ENCODE results near the gene CDKN2C.

CDKN2C gene

GRCh38 chr1:50966991-50967390, 3.1 kb upstream of the CDKN2C start:
- DNase-seq: no peak

DNA sequence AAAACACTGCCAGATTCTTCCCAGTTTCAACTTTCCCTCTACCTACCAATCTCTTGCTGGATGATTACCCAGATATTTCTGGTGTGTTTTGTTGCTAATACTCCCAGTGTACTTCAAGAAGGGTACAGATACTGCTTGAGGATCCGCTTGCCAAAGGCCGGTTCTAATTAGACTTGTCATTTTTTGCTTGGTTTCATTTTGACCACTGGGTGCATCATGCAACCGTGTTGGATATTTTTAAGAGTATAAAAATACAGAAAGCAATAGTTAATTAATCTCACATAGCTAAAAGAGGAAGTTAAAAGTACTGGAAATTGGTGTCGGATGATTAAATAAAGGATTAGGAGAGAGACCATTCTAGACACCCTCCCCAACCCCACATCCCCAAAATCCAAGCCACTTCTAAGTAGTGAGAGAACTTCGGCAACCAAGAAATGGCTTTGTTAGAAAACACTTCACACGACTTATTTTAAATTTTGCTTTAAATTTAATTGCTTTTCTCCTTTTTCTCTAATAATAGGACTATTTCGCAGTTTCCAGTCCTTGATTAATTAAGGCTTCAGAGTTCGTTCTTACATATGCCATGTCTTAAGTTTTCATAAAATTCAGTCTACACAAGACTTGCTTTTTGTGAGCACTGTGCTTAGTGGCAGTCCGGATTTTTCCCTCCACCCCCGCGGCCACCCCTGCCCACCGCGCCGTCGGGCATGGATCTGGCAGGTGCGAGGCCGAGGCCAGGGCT, 2.5 kb upstream of the CDKN2C start:
- DNase-seq: no peak

- no peak for DNase-seq
Observed at GRCh38 chr1:50968158-50968820, 1.8 kb upstream of the CDKN2C start.

DNA sequence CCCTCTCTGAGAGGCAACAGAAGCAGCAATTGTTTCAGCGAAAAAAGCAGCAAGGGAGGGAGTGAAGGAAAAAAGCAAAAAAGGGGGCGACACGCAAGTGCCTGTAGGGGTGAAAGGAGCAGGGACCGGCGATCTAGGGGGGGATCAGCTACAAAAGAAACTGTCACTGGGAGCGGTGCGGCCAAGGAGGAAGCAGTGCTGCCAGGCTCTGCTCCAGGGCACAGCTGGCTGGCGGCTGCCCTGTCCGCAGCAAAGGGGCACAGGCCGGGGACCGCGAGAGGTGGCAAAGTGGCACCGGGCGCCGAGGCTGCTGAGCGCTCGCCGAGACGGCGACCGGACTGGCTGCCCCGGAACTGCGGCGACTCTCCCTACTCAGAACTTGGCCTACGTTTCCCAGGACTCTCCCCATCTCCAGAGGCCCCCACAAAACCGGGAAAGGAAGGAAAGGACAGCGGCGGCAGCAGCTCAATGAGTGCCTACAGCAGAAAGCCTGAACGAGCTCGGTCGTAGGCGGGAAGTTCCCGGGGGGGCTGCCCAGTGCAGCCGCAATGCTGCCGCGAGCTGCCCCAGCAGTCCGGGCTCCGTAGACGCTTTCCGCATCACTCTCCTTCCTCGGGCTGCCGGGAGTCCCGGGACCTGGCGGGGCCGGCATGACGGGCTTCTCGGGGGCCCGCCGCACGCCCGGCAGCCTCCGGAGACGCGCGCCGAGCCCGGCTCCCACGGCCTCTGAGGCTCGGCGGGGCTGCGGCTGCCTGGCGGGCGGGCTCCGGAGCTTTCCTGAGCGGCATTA, 1.0 kb upstream of the CDKN2C start:
- DNase-seq: no peak

- DNase-seq: no peak
Observed at GRCh38 chr1:50970509-50970887, 453 bp downstream of the CDKN2C start.

DNA sequence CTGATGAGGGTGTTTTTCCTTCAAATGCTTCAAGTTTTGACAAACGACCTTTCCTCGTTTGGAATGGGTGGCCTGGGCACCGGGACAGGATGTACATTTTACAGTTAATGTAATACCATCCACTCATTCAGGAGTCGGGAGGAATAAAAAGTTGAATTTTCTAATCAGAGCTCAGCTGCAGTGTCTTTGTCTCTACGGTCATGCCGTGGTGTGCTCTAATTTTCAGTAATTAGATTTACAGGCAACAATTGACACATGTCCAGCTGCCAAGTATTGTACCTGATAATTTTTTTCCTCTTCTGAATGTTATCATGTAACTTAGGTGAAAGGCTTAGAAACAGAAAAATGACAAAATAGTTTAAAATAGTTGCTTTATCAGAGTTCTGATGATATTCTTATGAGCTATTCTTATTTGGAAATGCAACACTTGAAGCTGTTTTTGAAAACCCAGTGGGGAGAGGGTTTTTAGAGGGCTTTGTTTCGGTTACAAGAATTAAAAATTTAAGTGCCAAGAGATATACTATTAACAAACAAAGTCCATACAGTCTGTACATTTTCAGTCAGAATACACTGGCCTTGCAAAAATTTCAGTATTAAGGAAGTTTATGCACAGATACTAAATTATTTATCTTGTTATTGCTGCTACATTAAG, 1.0 kb downstream of the CDKN2C start:
- DNase-seq: no peak

DNA sequence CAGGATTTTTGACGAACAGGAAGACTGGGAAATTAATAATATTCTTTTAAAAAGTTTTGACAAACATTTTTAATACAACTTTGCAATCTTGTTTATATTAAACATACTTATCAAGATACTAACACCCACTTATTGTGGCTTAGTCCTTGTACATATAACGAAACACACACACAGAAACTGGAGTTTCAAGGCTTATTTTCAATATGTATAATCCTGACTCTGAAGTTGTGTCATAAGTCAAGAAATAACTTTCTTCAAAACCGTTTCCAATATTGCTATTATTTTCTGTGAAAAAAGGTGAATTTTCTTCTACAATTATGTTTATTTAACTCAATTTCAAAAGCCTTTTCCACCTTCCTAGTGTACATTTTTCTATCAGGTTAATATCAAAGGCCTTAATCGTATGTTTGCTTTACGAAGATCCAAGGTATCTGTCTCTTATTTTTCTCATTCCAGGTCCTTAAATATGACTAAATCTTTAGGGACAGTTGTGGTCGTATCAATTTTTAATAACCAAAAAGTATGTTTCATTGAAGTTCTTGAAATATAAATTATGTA, 1.8 kb downstream of the CDKN2C start:
- DNase-seq: no peak

- no peak for DNase-seq
Observed at GRCh38 chr1:50972766-50973165, 2.7 kb downstream of the CDKN2C start.

DNA sequence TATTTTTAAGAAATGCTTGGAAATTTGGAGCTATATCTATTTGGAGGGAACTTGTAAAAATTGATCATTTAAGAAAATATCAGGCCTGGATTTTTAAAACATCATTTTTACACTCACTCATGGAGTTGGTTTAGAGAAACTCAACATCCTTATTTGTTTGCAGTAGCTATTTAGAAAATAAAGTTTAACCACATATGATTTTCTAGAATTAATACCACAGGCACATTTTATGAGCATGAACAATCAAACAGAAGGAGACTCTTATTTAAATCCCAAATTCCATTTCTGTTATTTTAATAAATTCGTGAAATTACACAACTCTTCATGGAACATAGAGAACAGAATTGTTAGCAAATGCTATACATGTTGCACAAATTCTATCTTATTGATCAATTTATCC, 3.2 kb downstream of the CDKN2C start:
- no peak for DNase-seq

DNA sequence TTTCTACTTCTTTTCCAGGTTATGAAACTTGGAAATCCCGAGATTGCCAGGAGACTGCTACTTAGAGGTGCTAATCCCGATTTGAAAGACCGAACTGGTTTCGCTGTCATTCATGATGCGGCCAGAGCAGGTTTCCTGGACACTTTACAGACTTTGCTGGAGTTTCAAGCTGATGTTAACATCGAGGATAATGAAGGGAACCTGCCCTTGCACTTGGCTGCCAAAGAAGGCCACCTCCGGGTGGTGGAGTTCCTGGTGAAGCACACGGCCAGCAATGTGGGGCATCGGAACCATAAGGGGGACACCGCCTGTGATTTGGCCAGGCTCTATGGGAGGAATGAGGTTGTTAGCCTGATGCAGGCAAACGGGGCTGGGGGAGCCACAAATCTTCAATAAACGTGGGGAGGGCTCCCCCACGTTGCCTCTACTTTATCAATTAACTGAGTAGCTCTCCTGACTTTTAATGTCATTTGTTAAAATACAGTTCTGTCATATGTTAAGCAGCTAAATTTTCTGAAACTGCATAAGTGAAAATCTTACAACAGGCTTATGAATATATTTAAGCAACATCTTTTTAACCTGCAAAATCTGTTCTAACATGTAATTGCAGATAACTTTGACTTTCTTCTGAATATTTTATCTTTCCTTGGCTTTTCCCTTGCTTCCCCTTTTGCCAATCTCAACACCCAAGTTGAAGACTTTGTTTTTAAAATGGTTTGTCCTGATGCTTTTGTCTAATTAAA, 4.0 kb downstream of the CDKN2C start:
- DNase-seq: no peak

GRCh38 chr1:50974618-50974935, 4.5 kb downstream of the CDKN2C start:
- no peak for DNase-seq

DNA sequence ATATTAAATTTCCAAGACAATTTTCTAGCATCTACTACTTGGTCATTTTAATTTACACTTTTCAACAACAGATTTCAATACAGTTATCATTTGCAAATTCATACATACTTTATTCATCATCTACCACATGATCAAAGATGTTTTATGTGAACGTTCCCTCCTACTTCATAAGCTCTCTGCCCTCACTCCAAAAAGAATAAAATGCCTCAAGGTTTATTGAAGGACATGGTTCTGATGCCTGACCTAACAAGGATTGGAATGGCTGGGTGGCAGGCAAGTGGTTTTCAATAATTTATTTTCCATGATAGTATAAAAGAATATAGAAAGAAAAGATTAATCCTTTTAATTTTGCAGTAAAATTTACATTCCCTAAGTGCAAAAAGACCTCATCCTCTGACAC, 5.4 kb downstream of the CDKN2C start:
- no peak for DNase-seq

DNA sequence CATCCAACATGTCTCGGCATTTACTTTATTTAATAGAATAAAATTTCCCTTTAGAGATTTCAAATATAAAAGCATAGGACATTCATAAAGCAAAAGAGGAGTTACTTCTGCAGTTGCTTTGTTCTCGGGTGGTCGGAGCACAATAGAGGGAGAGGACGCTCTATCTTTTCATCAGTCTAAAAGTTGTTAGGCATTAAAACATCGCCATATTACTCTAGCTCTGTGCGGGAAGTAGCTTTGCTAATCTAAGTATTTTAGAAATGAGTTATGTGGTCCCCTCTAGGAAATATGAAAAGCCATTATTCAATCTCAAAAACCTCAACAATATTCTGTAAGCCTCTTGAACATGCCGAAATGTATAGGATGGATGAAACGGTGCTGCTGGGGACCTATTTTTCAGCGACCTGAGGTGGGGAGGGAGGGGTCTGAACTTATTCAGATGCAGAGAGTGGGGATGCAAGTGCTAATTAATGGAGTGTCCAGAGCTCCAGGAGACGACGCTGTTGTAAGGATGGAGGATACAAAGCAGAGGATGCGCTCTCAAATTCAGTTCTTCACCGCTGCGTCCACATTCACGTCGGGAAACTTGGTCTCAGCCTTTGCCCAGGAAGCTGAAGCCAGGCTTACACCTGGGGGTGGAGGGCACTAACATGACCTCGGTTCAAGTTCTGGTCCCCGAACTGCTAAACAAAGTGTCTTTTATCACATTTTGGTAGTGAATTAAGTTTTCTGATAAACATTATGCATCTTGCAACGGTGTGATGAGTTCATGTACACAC, 6.3 kb downstream of the CDKN2C start:
- no peak for DNase-seq

DNA sequence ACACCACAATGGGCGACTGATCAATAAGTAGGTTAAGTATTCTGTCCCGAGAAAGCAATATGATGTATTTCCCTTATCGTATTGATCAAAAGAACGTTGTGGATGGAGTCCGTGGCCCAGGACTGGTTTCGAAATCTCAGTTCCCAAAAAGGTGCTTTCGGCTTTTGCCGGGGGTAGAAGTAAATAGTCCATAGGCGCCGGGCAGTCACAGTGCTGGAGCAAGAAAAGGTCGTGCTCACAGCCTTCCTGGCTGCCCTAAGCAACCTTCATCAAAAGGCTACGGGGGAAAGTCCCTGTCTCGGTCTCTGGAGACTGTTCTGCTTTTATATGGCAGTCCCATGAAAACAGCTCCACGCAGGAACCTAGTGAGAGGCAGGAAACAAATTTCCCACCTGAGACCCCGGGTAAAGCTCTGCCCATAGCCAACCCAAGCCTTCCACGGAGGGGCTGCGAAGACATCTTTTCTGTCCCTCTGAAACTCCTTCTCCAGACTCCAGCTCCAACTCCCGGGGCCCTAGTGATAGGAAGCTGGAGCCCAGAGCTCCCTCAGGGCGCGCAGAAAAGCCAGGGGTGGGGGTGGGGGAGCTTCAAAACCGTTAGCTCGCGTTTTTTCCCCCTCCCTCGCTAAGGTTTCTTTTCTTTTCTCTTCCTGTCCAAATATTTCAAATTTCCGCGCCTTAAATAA, 7.0 kb downstream of the CDKN2C start:
- no peak for DNase-seq

- DNase-seq: no peak
Observed at GRCh38 chr1:50977575-50978143, 7.6 kb downstream of the CDKN2C start.

DNA sequence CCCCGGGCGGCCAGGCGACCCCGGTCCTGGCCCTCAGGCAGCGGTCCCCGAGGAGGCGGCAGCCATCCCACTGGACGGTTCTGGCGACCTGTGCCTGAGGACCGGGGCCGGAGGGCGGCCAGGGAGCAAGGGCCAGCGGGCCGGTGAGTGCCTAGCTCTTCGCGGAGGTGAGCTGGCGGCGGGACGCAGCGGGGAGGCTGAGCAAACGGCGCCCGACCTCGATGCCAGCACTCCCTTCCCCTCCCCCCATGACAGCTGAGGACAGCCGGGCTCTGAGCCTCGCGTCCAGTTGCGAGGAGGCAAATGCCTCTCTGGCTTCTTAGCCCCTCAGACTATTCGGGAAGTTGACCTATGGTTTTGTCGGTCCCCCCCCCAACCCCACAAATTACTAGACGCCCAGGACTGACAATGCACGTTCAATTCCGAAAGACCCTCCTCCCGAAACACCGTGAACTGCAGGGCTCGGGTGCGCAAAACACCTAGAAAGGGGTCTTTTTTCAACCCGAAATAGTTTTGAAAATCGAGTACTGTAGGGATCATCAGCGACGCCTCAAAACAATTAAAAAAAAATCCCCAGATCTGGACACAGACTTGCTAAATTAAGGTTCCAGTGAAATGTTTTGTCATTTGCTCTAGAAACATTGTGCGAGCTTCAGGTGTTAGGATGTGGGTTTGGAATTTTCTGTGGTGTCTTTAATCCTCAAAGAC, 8.3 kb downstream of the CDKN2C start:
- DNase-seq: no peak

DNA sequence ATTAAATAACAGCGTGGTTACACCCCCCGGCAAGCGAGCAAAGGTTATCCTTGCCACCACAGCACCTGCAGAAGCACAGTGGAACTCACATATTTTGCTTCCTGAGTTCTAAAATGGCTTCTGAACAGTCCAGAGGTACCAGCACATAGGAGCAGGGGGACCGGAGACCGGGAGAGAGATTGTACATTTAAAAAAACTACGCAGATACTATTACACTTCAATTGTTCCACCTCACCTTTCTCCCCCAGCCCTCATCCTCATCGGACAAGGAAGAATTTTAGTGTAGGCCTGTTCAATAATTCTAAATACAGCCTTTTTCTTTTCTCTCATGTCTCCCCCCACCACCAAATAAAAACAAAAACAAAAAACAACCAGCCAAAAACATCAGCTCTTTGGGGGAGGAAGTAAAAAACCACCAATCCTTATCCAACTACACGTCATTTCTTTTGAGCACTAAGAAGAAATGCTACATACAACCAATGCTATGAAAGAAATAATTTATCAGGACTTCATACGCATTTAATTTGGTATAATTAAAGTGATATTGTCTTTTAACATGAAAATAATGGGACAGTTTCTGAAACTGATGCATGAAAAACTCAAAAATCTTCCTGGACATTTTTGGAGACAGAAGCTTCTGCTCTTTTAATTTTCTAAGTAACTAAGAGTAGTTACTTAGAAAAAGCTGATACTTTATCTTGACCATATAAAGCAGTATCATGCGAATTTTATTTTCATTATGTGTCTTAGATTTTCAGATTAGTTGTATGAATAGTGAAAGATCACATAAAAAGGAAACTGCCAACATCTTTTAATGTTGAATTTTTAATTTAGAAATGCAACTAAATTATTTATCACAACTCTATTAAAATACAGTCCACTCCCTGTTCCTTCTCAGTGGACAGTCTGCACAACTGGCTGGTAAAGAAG, 9.1 kb downstream of the CDKN2C start:
- DNase-seq: no peak

DNA sequence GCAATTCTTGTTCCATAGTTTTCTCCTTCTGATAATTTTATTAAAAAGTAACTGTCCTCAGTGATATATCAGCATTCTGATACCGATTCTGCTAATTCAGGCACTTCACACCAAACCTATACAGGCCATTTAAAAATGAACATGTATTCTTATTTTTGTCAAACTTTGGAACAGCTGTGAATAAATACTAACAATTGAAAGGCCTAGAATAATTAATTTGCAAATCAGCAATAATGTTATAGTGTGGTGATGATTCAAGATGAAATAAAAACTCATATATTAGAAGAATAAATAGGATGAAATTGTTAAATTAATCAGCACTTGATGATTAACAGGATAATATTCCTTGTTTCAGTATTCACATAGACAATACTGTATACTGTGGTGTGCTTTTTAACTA, 9.9 kb downstream of the CDKN2C start:
- DNase-seq: no peak

DNA sequence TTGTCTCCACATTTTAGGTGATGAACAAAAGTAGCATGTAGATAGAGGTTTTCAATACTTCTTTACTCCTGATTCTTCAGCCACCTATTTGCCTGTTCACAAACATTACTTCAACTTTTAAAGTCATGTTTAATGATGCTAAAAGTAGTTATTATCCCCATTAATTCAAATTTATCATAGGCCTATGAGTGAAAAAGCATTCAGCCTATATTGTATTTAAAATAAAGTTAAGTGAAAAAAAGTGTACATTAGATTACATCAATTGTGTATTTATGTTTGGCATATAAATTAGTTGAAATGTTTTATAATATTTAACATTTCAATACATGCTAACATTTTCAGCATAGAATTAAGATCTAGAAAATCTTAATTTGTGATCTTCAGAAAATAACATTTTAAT, 10.5 kb downstream of the CDKN2C start:
- DNase-seq: no peak

Measured in RPMI8226 (cell line).